CD4-positive, alpha-beta T cell (primary cell): ENCODE measurements around the gene SCRN1. TPM values are rescaled to one million over a fixed set of nuclear protein-coding genes. Genes with fewer than 3 reads are reported as not detected.

Source experiments
- ATAC-seq: fragments of 200-7000 bp; cut with Tn5 transposase; one replicate; pipeline ENCODE4 v1.10.0; 2022; ENCODE audit warnings: mild to moderate bottlenecking; ENCODE audit not compliant: poor library complexity
- CTCF ChIA-PET: fragments of 350-600 bp; sonication (Branson Sonifier 250); formaldehyde crosslinking; loops from one replicate; lab custom pipeline; 2021; ENCODE audit warnings: antibody characterized with exemption, inconsistent platforms; lab: Charles Lee
- POLR2A ChIA-PET: fragments of 350-600 bp; sonication (Branson Sonifier 250); formaldehyde crosslinking; loops from one replicate; lab custom pipeline; 2021; ENCODE audit warnings: antibody characterized with exemption, inconsistent platforms; lab: Charles Lee
- DNase-seq, 14 experiments: peaks; one replicate each; pipeline ENCODE4 v3.0.0-alpha.2; 2013 to 2020; ENCODE audit warnings: mixed read lengths in 2 of 14
- H3K27ac ChIP-seq, 2 donors: one replicate each; pipeline versions ENCODE4 v1.5.1 to v1.7.0; 2013; ENCODE audit warnings: low read length in 2 of 2, low read depth in 1 of 2, mild to moderate bottlenecking in 1 of 2
- H3K27me3 ChIP-seq, 2 experiments: 1 replicate in 1 of 2; 2 replicates in 1 of 2; pipeline versions ENCODE4 v1.6.1 to v1.7.0; 2013; ENCODE audit warnings: low read length in 2 of 2, control low read depth in 1 of 2, mild to moderate bottlenecking in 1 of 2, moderate library complexity in 1 of 2; ENCODE audit not compliant: insufficient read depth in 2 of 2, control insufficient read depth in 1 of 2
- H3K36me3 ChIP-seq: one replicate; pipeline ENCODE4 v1.6.1; 2013; ENCODE audit warnings: low read length, control low read depth; ENCODE audit not compliant: insufficient read depth
- H3K4me1 ChIP-seq: one replicate; pipeline ENCODE4 v1.6.1; 2013; ENCODE audit warnings: low read length, control low read depth; ENCODE audit not compliant: insufficient read depth
- H3K4me3 ChIP-seq: one replicate; pipeline ENCODE4 v1.5.1; 2013; ENCODE audit warnings: mild to moderate bottlenecking, low read length, moderate library complexity
- H3K9me3 ChIP-seq, 2 experiments: 1 replicate in 1 of 2; 2 replicates in 1 of 2; pipeline versions ENCODE4 v1.6.1 to v1.7.0; 2013; ENCODE audit warnings: low read length in 2 of 2, mild to moderate bottlenecking in 2 of 2, control low read depth in 1 of 2, moderate library complexity in 1 of 2; ENCODE audit not compliant: control insufficient read depth in 1 of 2, insufficient read depth in 1 of 2
- H3K27ac Mint-ChIP-seq: one replicate; pipeline ENCODE4 v1.8.0; 2020; ENCODE audit warnings: mixed read lengths
- H3K27me3 Mint-ChIP-seq: one replicate; pipeline ENCODE4 v1.8.0; 2021; ENCODE audit warnings: mixed read lengths
- H3K36me3 Mint-ChIP-seq: one replicate; pipeline ENCODE4 v1.8.0; 2021; ENCODE audit warnings: low read depth, mixed read lengths
- H3K4me1 Mint-ChIP-seq: one replicate; pipeline ENCODE4 v1.8.0; 2021; ENCODE audit warnings: low read depth, mixed read lengths
- H3K4me3 Mint-ChIP-seq: one replicate; pipeline ENCODE4 v1.8.0; 2020; ENCODE audit warnings: mild to moderate bottlenecking, mixed read lengths
- H3K9me3 Mint-ChIP-seq: one replicate; pipeline ENCODE4 v1.8.0; 2020; ENCODE audit warnings: mixed read lengths
- CTCF ChIP-seq: fragments of 200-600 bp; IDR thresholded peaks from one replicate; pipeline ENCODE4 v1.8.0; 2022; ENCODE audit warnings: antibody characterized with exemption, mild to moderate bottlenecking
- intact Hi-C, 2 experiments: fragments of 100-400 bp; cut with DNase I in 1 of 2; cut with micrococcal nuclease in 1 of 2; formaldehyde crosslinking; loops; one replicate each; pipeline versions ENCODE4 v1.15.1 to v1.9.0; 2023 to 2025; cut with DNase I, micrococcal nuclease
- total RNA-seq, 174 experiments: library from RNA in 2 of 174; stranded (reverse) in 2 of 174; gene quantifications; one replicate each; pipeline ENCODE4 v1.2.3 and lab custom pipeline; 2021 to 2026

Gene SCRN1
- total RNA-seq, 2 experiments from 2014 or later, result 2.4 to 3.2 TPM

GRCh38 chr7:29878081-29878688, 111.4 kb downstream of the SCRN1 start:
- H3K9me3 ChIP-seq, result no peaks in the 10 kb centered on the region
- no peak overlapping the region for H3K27ac ChIP-seq
- Mint-ChIP-seq H3K36me3 (no peaks in the 10 kb centered on the region), H3K27ac (no peak overlapping the region), H3K4me3 (no peak overlapping the region), H3K9me3 (no peaks in the 10 kb centered on the region), H3K4me1 (peaks cover 11% of the 10 kb centered on the region), H3K27me3 (peaks cover 10% of the 10 kb centered on the region)
- H3K27me3 ChIP-seq, result peaks cover 0 to 1% of the 10 kb centered on the region in 2 experiments
- peak in 8 of 14 experiments; percentile 10 to 54 (median 26) for DNase-seq
- ATAC-seq, result no peak
- POLR2A ChIA-PET, result no interaction called here
- TF ChIP-seq CTCF, result peak; percentile 51
- intact Hi-C loops, result loop anchor here (1.0 to 5.0 kb wide), 3 partner anchors 184 to 684 kb away; no protein-coding TSS in a partner anchor
- CTCF ChIA-PET, result interaction anchor here (0.6 to 1.8 kb wide), 2 partner anchors 197 to 686 kb away, joined by 3 to 7 read pairs; no protein-coding TSS in a partner anchor
- no peaks in the 10 kb centered on the region for H3K4me1 ChIP-seq
- H3K36me3 ChIP-seq, result no peaks in the 10 kb centered on the region
- H3K4me3 ChIP-seq, result no peak overlapping the region

- no peaks in the 10 kb centered on the region for H3K36me3 Mint-ChIP-seq
- H3K9me3 ChIP-seq, result no peaks in the 10 kb centered on the region
- H3K4me3 Mint-ChIP-seq, result no peak overlapping the region
- no peaks in the 10 kb centered on the region for H3K9me3 Mint-ChIP-seq
- TF ChIP-seq CTCF, result no peak
- POLR2A ChIA-PET, result no interaction called here
- no peaks in the 10 kb centered on the region for H3K4me1 ChIP-seq
- no peaks in the 10 kb centered on the region for H3K36me3 ChIP-seq
- H3K4me1 Mint-ChIP-seq, result peaks cover 2% of the 10 kb centered on the region
- H3K27me3 ChIP-seq, result peaks cover 0 to 2% of the 10 kb centered on the region in 2 experiments
- H3K27ac ChIP-seq, result no peak overlapping the region
- CTCF ChIA-PET, result no interaction called here
- ATAC-seq (no peak), DNase-seq (no peak)
- peaks cover 5% of the 10 kb centered on the region for H3K27me3 Mint-ChIP-seq
- no peak overlapping the region for H3K4me3 ChIP-seq
- intact Hi-C loops, result loop anchor here in 1 of 2 experiments (5.0 kb wide), 2 partner anchors 185 to 685 kb away; no protein-coding TSS in a partner anchor
- no peak overlapping the region for H3K27ac Mint-ChIP-seq
These were observed 112.4 kb downstream of the SCRN1 start for GRCh38 chr7:29877196-29877595.

GRCh38 chr7:29875741-29876140, 113.9 kb downstream of the SCRN1 start:
- H3K9me3 ChIP-seq, result no peaks in the 10 kb centered on the region
- TF ChIP-seq CTCF, result no peak
- ATAC-seq (no peak), DNase-seq (no peak)
- H3K4me3 Mint-ChIP-seq, result no peak overlapping the region
- no peaks in the 10 kb centered on the region for H3K36me3 Mint-ChIP-seq
- no peak overlapping the region for H3K4me3 ChIP-seq
- H3K36me3 ChIP-seq, result no peaks in the 10 kb centered on the region
- peaks cover 5% of the 10 kb centered on the region for H3K27me3 Mint-ChIP-seq
- intact Hi-C loops, result loop anchor here in 1 of 2 experiments (5.0 kb wide), 2 partner anchors 187 to 687 kb away; no protein-coding TSS in a partner anchor
- no peaks in the 10 kb centered on the region for H3K4me1 ChIP-seq
- ChIA-PET POLR2A (no interaction called here), CTCF (no interaction called here)
- no peaks in the 10 kb centered on the region for H3K4me1 Mint-ChIP-seq
- H3K27ac Mint-ChIP-seq, result no peak overlapping the region
- H3K27ac ChIP-seq, result no peak overlapping the region
- peaks cover 0 to 8% of the 10 kb centered on the region in 2 experiments for H3K27me3 ChIP-seq
- no peaks in the 10 kb centered on the region for H3K9me3 Mint-ChIP-seq
